K562 (cell line): ENCODE results near the gene TERC. TPM values are rescaled to one million over a fixed set of nuclear protein-coding genes. Genes with fewer than 3 reads are reported as not detected.

Experiments used
- BRD9 ChIP-seq: fragments of 450-650 bp; IDR thresholded peaks from 2 replicates; pipeline ENCODE4 v1.6.1; 2018; ENCODE audit warnings: low read depth; ENCODE audit not compliant: partially characterized antibody
- FUS ChIP-seq: fragments of 200-400 bp; formaldehyde crosslinking; optimal IDR thresholded peaks from 2 replicates; pipeline ENCODE3; 2017; ENCODE audit warnings: low read depth, low read length
- HLTF ChIP-seq: fragments of 450-650 bp; IDR thresholded peaks from 2 replicates; pipeline ENCODE4 v1.6.1; 2016
- KLF1 ChIP-seq: fragments of 450-650 bp; IDR thresholded peaks from 2 replicates; pipeline ENCODE4 v1.6.1; 2016; ENCODE audit warnings: missing genetic modification characterization, missing compliant biosample characterization
- L3MBTL2 ChIP-seq: fragments of 450-650 bp; IDR thresholded peaks from 2 replicates; pipeline ENCODE4 v1.6.1; 2016; ENCODE audit warnings: mild to moderate bottlenecking, moderate library complexity
- POLR3A ChIP-seq: IDR thresholded peaks from 2 replicates; pipeline ENCODE4 v1.6.1; 2011; ENCODE audit warnings: borderline replicate concordance, mild to moderate bottlenecking, moderate library complexity; ENCODE audit not compliant: insufficient read length, insufficient read depth; ENCODE audit errors: extremely low read depth
- RBM15 ChIP-seq: fragments of 200-400 bp; formaldehyde crosslinking; IDR thresholded peaks from 2 replicates; pipeline ENCODE4 v1.6.1; 2018; ENCODE audit warnings: mild to moderate bottlenecking, low read length, moderate library complexity; ENCODE audit not compliant: insufficient read depth
- SLC30A9 ChIP-seq: fragments of 250-450 bp; sonication (Bioruptor Pico); IDR thresholded peaks from 2 replicates; pipeline ENCODE4 v1.8.0; 2022; ENCODE audit warnings: mild to moderate bottlenecking, moderate library complexity
- SREBF2 ChIP-seq: sonication (generic); formaldehyde crosslinking; IDR thresholded peaks from 2 replicates; pipeline ENCODE4 v1.4.0; 2020; ENCODE audit warnings: mild to moderate bottlenecking, missing genetic modification reagents
- STAT5A ChIP-seq: IDR thresholded peaks from 2 replicates; pipeline ENCODE4 v1.6.1; 2012; ENCODE audit warnings: low read length, inconsistent platforms, borderline replicate concordance
- ZNF146 ChIP-seq: IDR thresholded peaks from one replicate; pipeline ENCODE4 v1.6.1; 2018; ENCODE audit warnings: missing compliant biosample characterization; ENCODE audit not compliant: unreplicated experiment
- ZNF354B ChIP-seq: fragments of 250-450 bp; sonication (Bioruptor Pico); IDR thresholded peaks from 2 replicates; pipeline ENCODE4 v1.4.0; 2020
- ZNF766 ChIP-seq: fragments of 200-800 bp; sonication (Bioruptor generic); conservative IDR thresholded peaks from 2 replicates; pipeline ENCODE4 v1.6.1; 2016; ENCODE audit warnings: missing genetic modification characterization, missing compliant biosample characterization
- polyA plus RNA-seq, 8 experiments: library from polyadenylated mRNA; depleted of rRNA in 4 of 8; stranded (reverse) in 5 of 8; unstranded in 3 of 8; fragments of >200 nt; fragmentation: Nextera tagmentation in 2 of 8; fragmentation: Illumina TruSeq in 1 of 8; extraction: Ambion mirVana in 2 of 8; extraction: Trizol in 1 of 8; gene quantifications; 2 replicates each; pipeline versions ENCODE4 v1.2.1 to v1.2.3, GENCODE V29; 2011 to 2014; ENCODE audit warnings: inconsistent platforms in 1 of 8, missing spikeins in 1 of 8
- total RNA-seq, 7 experiments: library from RNA; depleted of rRNA in 6 of 7; stranded (reverse); fragments of >200 nt in 6 of 7; fragmentation: Illumina TruSeq in 2 of 7; extraction: Trizol in 2 of 7; gene quantifications; 2 replicates each; pipeline versions ENCODE4 v1.2.1 to v1.2.3, GENCODE V29; 2011 to 2021; ENCODE audit warnings: low replicate concordance in 1 of 7
- TF ChIP-seq, protein P1 (sequence below): fragments of 200-600 bp; sonication (generic); IDR thresholded peaks from one replicate; pipeline ENCODE4 v1.6.1; 2012; ENCODE audit warnings: mild to moderate bottlenecking, low read depth, low read length, inconsistent platforms
- TF ChIP-seq, protein P2 (sequence below): fragments of 250-450 bp; sonication (Bioruptor Pico); IDR thresholded peaks from 2 replicates; pipeline ENCODE4 v1.8.0; 2021; ENCODE audit warnings: mild to moderate bottlenecking, moderate library complexity

Gene TERC
- total and polyA plus RNA-seq, 9 of the 15 experiments (the other 6 are each of a cell fraction or from before 2014, with no cell fraction given) = 0.77 to 234 (median 27.9) TPM; not detected in 3

DNA sequence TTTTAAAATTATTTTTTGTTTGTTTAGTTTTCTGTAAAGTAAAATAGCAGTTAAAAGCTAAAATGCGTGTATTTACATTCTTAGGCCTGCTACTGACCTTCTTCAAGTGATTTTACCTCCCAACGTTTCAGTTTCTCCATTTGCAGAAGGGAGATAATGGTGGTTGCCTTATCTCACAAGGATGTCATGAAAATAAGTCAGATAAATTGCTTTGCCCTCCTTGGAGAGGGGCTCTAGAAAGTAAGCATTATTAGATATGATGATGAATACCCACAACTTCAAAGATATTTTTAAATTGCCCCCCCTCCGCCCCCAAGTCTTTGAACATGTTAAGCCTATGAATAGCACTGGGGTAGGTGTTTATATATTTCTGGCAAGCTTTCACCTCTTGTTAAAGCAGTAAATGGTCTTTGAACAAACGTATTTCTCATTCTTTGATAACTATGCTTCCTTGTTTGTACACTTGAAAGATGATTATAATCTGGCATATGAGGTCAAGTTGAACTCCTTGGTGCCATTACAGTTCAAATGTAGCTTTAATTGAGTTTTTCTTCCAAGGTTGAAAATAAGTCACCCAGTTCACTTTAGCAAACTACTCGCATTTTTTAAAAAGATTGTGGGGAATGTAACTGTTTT, 6.4 kb downstream of the TERC start (continued):
- TF ChIP-seq ZNF766 = 0 out of 2 replicates have a peak, but pooled peaks have one; percentile 50
- no peak for TF ChIP-seq ZNF354B (CRISPR knock-in tag)
- TF ChIP-seq KLF1 (tag) = no peak
- TF ChIP-seq, protein P1, sequence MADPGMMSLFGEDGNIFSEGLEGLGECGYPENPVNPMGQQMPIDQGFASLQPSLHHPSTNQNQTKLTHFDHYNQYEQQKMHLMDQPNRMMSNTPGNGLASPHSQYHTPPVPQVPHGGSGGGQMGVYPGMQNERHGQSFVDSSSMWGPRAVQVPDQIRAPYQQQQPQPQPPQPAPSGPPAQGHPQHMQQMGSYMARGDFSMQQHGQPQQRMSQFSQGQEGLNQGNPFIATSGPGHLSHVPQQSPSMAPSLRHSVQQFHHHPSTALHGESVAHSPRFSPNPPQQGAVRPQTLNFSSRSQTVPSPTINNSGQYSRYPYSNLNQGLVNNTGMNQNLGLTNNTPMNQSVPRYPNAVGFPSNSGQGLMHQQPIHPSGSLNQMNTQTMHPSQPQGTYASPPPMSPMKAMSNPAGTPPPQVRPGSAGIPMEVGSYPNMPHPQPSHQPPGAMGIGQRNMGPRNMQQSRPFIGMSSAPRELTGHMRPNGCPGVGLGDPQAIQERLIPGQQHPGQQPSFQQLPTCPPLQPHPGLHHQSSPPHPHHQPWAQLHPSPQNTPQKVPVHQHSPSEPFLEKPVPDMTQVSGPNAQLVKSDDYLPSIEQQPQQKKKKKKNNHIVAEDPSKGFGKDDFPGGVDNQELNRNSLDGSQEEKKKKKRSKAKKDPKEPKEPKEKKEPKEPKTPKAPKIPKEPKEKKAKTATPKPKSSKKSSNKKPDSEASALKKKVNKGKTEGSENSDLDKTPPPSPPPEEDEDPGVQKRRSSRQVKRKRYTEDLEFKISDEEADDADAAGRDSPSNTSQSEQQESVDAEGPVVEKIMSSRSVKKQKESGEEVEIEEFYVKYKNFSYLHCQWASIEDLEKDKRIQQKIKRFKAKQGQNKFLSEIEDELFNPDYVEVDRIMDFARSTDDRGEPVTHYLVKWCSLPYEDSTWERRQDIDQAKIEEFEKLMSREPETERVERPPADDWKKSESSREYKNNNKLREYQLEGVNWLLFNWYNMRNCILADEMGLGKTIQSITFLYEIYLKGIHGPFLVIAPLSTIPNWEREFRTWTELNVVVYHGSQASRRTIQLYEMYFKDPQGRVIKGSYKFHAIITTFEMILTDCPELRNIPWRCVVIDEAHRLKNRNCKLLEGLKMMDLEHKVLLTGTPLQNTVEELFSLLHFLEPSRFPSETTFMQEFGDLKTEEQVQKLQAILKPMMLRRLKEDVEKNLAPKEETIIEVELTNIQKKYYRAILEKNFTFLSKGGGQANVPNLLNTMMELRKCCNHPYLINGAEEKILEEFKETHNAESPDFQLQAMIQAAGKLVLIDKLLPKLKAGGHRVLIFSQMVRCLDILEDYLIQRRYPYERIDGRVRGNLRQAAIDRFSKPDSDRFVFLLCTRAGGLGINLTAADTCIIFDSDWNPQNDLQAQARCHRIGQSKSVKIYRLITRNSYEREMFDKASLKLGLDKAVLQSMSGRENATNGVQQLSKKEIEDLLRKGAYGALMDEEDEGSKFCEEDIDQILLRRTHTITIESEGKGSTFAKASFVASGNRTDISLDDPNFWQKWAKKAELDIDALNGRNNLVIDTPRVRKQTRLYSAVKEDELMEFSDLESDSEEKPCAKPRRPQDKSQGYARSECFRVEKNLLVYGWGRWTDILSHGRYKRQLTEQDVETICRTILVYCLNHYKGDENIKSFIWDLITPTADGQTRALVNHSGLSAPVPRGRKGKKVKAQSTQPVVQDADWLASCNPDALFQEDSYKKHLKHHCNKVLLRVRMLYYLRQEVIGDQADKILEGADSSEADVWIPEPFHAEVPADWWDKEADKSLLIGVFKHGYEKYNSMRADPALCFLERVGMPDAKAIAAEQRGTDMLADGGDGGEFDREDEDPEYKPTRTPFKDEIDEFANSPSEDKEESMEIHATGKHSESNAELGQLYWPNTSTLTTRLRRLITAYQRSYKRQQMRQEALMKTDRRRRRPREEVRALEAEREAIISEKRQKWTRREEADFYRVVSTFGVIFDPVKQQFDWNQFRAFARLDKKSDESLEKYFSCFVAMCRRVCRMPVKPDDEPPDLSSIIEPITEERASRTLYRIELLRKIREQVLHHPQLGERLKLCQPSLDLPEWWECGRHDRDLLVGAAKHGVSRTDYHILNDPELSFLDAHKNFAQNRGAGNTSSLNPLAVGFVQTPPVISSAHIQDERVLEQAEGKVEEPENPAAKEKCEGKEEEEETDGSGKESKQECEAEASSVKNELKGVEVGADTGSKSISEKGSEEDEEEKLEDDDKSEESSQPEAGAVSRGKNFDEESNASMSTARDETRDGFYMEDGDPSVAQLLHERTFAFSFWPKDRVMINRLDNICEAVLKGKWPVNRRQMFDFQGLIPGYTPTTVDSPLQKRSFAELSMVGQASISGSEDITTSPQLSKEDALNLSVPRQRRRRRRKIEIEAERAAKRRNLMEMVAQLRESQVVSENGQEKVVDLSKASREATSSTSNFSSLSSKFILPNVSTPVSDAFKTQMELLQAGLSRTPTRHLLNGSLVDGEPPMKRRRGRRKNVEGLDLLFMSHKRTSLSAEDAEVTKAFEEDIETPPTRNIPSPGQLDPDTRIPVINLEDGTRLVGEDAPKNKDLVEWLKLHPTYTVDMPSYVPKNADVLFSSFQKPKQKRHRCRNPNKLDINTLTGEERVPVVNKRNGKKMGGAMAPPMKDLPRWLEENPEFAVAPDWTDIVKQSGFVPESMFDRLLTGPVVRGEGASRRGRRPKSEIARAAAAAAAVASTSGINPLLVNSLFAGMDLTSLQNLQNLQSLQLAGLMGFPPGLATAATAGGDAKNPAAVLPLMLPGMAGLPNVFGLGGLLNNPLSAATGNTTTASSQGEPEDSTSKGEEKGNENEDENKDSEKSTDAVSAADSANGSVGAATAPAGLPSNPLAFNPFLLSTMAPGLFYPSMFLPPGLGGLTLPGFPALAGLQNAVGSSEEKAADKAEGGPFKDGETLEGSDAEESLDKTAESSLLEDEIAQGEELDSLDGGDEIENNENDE = no peak
- TF ChIP-seq BRD9 = no peak
- no peak for TF ChIP-seq HLTF
- no peak; the same call in 1 of the 2 replicates for TF ChIP-seq STAT5A
- TF ChIP-seq L3MBTL2 = no peak; the same call in 1 of the 2 replicates
- TF ChIP-seq SLC30A9 (CRISPR knock-in tag) = no peak
- TF ChIP-seq SREBF2 (CRISPR knock-in tag) = no peak
- TF ChIP-seq RBM15 = no peak
- no peak for TF ChIP-seq POLR3A
- TF ChIP-seq, protein P2, sequence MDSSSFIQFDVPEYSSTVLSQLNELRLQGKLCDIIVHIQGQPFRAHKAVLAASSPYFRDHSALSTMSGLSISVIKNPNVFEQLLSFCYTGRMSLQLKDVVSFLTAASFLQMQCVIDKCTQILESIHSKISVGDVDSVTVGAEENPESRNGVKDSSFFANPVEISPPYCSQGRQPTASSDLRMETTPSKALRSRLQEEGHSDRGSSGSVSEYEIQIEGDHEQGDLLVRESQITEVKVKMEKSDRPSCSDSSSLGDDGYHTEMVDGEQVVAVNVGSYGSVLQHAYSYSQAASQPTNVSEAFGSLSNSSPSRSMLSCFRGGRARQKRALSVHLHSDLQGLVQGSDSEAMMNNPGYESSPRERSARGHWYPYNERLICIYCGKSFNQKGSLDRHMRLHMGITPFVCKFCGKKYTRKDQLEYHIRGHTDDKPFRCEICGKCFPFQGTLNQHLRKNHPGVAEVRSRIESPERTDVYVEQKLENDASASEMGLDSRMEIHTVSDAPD (CRISPR knock-in tag) = no peak
- no peak for TF ChIP-seq FUS
- TF ChIP-seq ZNF146 (CRISPR knock-in tag) = no peak
